Heart left ventricle (tissue), 13 donors: ENCODE results near the gene PLN.

Experiments used
- CTCF ChIP-seq, 12 donors: fragments of 200-600 bp; sonication (generic) in 4 of 12; IDR thresholded peaks; one replicate each; pipeline versions ENCODE4 v1.5.0 to v1.8.0; 2018 to 2022; ENCODE audit warnings: antibody characterized with exemption in 12 of 12, mild to moderate bottlenecking in 5 of 12
- POLR2A ChIP-seq, 2 donors: fragments of 450-650 bp; IDR thresholded peaks; one replicate each; pipeline ENCODE4 v1.6.1; 2017; ENCODE audit warnings: antibody characterized with exemption in 2 of 2, mild to moderate bottlenecking in 2 of 2, moderate library complexity in 2 of 2
- donor health status: ischemic (EF 13 %, LVEDD 7.1; RV severe dilation, severe dysfunction).
- donor health status: DM: no; HTN: yes; CAD: no.
- donor health status: DM: no; HTN: no; CAD: no.
- donor health status: ischemic (EF 25% LVEDD 6.9; RV normal size, moderate dysfunction).
- donor health status: ischemic (EF 25% LVEDD 5.7; RV mildly dilated, moderate dysfunction).
- donor health status: ischemic (EF 35%, LVEDD 5.7; RV mildly dilated, moderate dysfunction).
- donor health status: nonischemic (EF 11% LVEDD 7.7; RV severe dilation, severe dysfunction).
- donor health status: DM: yes; HTN: yes; CAD: no.
- donor health status: PGD.
- donor health status: ischemic (EF 29% LVEDD 5.4; RV normal size, mild dysfunction).
- donor health status: nonischemic (EF 23%, LVEDD 6.1; RV moderate dilation, normal function).

- TF ChIP-seq CTCF (IDR thresholded peaks at IDR 0.05) (no peak), POLR2A (IDR thresholded peaks at IDR 0.05) (no peak)
Observed at GRCh38 chr6:118584911-118585310, 36.8 kb downstream of the PLN start.
